Neural progenitor cell (in vitro differentiated cells): ENCODE results near the gene GLIS1.

ENCODE experiments used
- CTCF ChIP-seq: fragments of 200-600 bp; sonication (generic); IDR thresholded peaks from 2 replicates; pipeline ENCODE4 v1.5.1; 2017; ENCODE audit warnings: antibody characterized with exemption, mild to moderate bottlenecking
- EZH2 ChIP-seq: fragments of 200-600 bp; sonication (generic); IDR thresholded peaks from 2 replicates; pipeline ENCODE4 v1.6.1; 2017; ENCODE audit warnings: antibody characterized with exemption, mild to moderate bottlenecking, moderate library complexity
- EZH2phosphoT487 ChIP-seq: fragments of 200-600 bp; sonication (generic); IDR thresholded peaks from 2 replicates; pipeline ENCODE4 v1.6.1; 2017; ENCODE audit warnings: antibody characterized with exemption

DNA sequence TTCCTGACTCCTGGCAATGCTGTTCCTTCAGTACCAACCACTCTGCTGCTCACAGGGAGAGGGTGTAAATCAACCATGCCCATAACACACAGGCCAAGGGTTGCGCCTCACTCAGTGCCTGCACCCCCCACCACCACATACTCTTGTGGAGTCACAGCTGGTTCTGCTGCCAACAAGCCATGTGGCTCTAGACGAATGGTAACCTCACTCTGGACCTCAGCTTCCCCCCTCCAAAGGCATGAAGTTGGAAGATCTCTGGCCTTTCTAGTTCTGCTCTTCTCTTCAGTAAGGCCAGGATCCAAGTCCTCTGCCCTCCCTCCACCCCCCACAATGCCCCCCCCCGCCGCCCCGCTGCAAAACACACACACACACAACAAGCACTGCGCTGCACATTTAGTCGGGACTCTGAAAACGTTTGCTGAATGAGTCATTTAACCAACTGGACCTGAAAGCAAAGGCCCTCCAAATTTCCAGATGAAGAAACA lies 1.7 kb upstream of the GLIS1 start:
- TF ChIP-seq EZH2 (no peak), CTCF (no peak), EZH2phosphoT487 (no peak)
